GM21825 (cell line): ENCODE results near the gene CYB5A.
A peak's percentile ranks its signal among the peaks of the same experiment; 100 is the strongest.
"Not testable (repeated sequence)": the region's sequence is repeated elsewhere in the genome, so short reads cannot be mapped to it uniquely, and the experiment has no call there.

Experiments used
- ATAC-seq: cut with Tn5 transposase; IDR thresholded peaks from one replicate; pipeline ENCODE4 v1.9.1; 2021; ENCODE audit warnings: mild to moderate bottlenecking, moderate library complexity; ENCODE audit not compliant: unreplicated experiment

Gene CYB5A

DNA sequence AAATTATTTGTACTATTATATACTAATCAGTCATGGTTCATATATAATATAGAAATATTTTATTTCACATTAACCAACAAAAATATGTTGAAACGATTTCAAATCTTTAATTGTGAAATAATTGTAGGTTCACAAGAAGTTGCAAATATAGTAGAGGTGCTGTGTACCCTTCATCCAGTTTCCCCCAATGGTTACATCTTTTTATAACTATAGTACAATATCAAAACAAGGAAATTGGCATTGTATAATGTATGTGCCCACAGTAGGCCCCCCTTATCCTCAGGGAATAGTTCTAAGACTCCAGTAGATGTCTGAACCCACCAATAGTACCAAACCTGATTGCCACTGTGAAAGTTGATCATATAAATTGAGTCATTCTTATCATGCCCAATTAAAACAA, 7.4 kb upstream of the CYB5A start:
- no peak for ATAC-seq

- no peak for ATAC-seq
Observed at GRCh38 chr18:74294526-74294925, 2.8 kb upstream of the CYB5A start.

GRCh38 chr18:74292982-74293381, 1.2 kb upstream of the CYB5A start:
- not testable (repeated sequence) for ATAC-seq

- ATAC-seq = no peak
Observed at GRCh38 chr18:74292541-74292858, 737 bp upstream of the CYB5A start.

DNA sequence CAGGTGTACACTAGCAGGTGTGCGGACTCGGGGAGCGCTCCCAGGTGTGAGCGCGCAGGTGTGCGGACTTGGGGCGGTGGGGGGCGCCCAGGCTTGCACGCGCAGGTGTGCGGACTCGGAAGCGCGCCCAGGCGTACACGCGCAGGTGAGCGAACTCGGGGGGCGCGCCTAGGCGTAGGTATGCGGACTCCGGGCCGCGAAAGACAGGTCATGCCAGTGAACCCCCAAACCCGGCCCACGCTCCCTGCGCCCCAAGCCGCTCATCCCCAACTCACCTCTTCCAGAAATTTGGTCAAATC, 342 bp downstream of the CYB5A start:
- ATAC-seq = no peak

DNA sequence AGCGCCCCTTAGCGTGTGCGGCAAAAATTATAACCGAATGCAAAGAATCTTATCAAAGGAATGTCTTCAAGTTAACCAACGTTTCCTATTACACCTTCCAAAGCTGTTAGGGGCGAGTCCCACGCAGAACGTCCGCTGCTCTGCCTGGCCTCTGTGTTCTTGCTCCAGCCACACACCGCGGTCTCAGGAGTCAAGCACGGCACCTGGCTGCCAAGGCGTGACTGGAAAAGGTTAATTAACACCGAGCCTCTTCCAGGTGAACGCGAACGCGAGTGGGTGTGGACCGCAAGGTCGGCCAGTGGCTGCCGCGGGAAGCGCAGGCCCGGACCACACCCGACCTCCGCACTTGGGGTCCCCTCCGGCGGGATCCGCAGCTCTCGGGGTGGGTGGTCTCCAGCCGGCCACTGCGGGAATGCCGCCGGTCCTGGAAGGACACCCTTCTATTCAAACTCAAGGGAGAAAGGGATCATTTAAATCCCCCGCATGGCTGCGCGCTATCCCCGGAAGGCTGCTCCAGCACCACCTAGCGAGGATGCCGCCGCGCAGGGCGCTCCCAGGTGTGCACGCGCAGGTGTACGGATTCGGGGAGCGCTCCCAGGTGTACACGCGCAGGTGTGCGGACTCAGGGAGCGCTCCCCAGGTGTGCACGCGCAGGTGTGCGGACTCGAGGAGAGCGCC, 830 bp downstream of the CYB5A start:
- ATAC-seq = no peak

GRCh38 chr18:74290021-74290420, 1.7 kb downstream of the CYB5A start:
- no peak for ATAC-seq

GRCh38 chr18:74289137-74289536, 2.6 kb downstream of the CYB5A start:
- ATAC-seq = no peak

GRCh38 chr18:74288730-74289129, 3.0 kb downstream of the CYB5A start:
- no peak for ATAC-seq

DNA sequence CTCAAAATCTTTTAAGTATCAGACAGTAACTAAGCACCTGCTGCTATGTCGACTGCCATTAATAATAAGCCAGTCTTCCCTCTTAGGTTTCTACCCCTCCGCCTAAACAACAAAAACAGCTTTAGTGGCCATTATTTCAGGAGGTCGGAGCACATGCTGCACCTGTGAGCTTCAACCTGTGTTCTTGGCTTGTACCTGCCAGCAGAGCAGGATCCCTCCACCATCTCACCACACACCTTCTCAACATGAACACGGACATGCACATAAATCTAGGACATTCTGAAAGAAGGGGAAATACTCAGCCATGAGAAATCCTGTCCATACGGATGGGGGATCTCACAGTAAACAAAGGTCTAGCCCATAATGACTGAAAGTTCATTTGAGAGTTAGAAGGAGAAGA, 3.7 kb downstream of the CYB5A start:
- no peak for ATAC-seq

GRCh38 chr18:74286856-74287255, 4.9 kb downstream of the CYB5A start:
- ATAC-seq = no peak

GRCh38 chr18:74286106-74286855, 5.5 kb downstream of the CYB5A start:
- ATAC-seq = no peak

- not testable (repeated sequence) for ATAC-seq
Observed at GRCh38 chr18:74285583-74285982, 6.2 kb downstream of the CYB5A start.

DNA sequence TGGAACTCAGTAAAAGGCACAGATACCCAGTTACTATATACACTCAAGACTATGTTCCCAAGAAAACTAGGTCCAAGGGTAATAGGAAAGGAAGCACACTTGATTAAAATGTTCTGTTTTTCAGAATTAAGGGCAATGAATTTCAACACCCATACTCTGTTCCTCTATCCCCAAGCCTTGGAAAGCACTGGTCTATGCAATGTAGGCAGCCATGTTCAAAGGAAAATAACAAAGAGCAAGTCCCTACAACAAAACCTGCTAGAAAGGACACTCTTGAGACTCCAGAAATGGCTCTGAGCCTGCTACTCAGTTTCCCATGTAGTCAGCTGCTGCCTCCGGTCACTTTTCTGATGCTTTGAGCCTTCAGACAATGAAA, 6.8 kb downstream of the CYB5A start:
- no peak for ATAC-seq

DNA sequence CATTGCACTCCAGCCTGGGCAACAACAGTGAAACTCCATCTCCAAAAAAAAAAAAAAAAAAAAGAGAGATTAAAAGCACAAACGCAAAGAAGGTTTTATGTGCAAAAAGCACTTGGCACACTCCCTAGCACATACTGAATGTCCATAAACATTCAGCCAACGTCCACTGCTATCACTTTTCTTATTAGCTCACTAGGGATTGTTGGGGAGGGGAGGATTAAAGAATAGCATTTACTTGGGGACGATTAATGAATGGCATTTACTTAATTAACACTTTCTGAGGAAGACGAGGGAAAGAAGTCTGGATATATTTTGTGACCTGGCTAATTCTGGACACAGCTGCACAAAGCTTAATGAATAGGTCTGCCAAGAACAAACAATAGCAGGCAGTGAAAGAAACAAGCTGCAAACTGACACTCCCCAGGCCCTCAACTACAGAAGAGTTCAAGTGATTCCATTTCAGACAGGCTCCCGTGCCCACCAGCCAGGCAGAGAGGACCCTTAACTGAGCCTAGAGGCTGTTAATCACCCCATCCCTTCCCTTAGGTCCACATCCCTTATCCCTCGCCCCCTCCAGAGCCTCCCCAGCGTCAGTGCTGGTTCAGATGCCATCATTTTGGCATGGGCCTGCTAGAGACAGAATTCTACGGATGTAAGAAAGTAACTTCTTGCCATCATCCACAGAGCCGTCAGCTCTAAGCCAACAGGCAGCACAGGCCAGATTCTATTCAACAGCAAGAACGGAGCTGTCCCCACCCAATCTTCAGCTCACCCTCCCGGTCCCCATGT, 7.4 kb downstream of the CYB5A start:
- no peak for ATAC-seq

DNA sequence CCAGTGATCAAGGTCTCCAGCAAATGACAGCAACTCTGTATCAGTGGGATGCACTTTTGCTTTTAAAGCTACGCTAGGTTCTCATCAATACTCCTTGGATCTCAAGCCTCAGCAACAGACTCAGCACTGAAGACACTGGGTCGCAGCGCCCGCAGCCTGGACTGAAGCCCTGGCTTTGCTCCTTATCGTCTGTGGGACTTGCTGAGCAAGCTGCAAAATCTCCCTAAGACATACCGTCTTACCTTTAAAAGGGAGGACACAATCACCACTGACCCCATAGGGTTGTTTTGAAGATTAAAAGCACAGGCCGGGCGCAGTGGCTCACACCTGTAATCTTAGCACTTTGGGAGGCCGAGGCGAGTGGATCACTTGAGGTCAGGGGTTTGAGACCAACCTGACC, 8.1 kb downstream of the CYB5A start:
- no peak for ATAC-seq

DNA sequence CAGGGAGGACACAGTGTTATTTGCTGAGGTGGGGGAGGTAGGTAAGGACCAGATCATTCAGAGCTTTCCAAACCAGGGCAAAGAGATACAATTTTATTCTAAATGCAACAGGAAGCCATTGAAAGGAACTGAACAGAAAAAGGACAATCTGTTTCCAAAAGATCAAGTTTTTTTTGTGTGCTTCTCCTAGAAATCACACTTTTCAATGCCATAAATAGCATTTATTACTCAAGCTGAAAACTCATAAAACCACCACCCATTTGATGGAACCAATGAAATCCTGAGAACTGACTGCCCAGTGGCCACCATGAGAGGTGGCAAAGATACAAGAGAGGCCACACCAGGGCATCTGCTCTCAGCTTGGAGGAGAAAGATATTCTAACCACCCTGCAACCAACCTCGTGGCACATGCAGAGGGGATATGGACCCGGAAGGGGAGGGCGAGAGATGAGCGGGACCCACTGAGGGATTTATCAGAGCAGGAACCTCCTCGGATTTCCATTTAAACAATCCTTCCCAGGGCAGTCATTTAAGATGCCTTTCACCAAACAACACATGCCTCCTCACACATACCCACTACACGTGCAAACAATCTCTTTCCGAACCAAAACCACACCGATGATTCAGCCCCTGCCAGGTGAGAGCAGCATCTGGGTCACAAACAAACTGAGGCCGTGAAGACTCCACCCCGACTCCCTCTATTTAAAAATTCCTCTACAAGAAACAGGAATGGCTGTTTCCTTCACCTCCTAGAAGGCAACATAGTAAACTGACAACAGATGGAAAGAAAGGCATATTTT, 8.8 kb downstream of the CYB5A start:
- no peak for ATAC-seq

DNA sequence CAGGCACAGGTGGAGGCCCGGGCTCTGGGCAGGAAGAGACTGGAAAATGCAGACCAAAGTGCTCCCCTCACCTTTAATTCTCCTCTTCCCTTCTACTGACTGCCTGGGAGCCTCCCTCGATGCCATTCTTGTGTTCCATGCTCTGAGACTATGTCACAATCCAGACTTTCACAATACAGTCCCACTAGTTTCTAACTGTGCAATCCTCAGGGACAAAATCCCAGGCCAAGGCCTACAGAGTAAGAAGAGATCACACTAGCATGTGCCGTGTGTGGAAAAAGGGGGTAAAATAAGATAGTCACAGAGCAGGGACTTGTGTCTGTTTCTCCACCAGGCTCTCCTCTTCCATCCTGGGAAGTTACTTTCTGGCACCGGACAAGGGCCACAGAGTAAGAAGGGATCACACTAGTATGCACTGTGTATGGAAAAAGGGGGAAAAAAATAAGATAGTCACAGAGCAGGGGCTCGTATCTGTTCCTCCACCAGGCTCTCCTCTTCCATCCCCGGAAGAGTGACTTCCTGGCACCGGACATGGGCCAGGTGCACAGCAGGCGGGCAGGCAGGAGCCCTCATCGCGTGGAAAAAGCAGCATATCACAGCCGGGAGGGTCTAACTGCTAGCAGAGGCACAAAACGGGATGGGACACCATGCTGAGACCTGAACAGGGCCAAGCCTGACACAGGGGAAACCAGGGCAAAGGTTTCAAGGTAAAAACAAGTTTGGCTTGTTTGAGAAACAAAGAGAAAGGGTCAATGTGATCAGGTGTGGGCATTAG, 9.6 kb downstream of the CYB5A start:
- peak; percentile 67 for ATAC-seq

- no peak for ATAC-seq
Observed at GRCh38 chr18:74281011-74281979, 10.5 kb downstream of the CYB5A start.

- no peak for ATAC-seq
Observed at GRCh38 chr18:74278983-74279382, 12.8 kb downstream of the CYB5A start.
